ENCODE results near the gene PHLDA3.

GRCh38 chr1:201504799-201505502, 36.0 kb upstream of the PHLDA3 start:
- TF ChIP-seq CHD2 (IDR thresholded peaks at IDR 0.05; ENCODE audit: low read length, partially characterized antibody) (no peak), ZFP36 (IDR thresholded peaks at IDR 0.05; ENCODE audit: borderline replicate concordance, partially characterized antibody) (no peak), CTCF (IDR thresholded peaks at IDR 0.05) (no peak)

Measured in A549 (cell line).